ENCODE results near the gene ARHGAP1. TPM values are rescaled to one million over a fixed set of nuclear protein-coding genes. Genes with fewer than 3 reads are reported as not detected.

ARHGAP1 gene
- polyA plus RNA-seq, 1 donor from 2014 or later, result 9.3 TPM

DNA sequence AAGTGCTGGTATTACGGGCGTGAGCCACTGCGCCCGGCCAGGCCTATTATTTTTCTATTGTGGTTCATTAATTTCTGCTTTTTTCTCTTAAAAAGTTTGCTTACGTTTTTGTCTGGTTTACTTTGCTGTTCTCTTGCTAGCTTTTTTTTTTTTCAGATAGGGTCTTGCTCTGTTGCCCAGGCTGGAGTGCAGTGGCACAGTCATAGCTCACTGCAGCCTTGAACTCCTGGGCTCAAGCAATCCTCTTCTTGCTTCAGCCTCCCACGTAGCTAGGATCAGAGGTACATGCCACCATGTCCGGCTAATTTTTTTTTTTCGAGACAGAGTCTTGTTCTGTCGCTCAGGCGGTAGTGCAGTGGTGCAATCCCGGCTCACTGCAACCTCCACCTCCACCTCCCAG lies 37.3 kb upstream of the ARHGAP1 start:
- Histone ChIP-seq H3K27me3 (ENCODE audit: insufficient read depth, low read depth, low read length) (no peaks in the 10 kb centered on the region), H3K9ac (ENCODE audit: low read length) (no peak overlapping the region), H3K79me2 (replicated peaks; ENCODE audit: insufficient read depth, low read length) (no peaks in the 10 kb centered on the region), H3K9me3 (ENCODE audit: low read length) (no peaks in the 10 kb centered on the region), H2AFZ (ENCODE audit: low read depth, low read length) (no peak overlapping the region), H3K4me2 (ENCODE audit: low read length) (no peak overlapping the region), H3K9me2 (ENCODE audit: insufficient read depth, low read length) (no peaks in the 10 kb centered on the region), H3F3A (ENCODE audit: insufficient read depth, low read length, poor library complexity, severe bottlenecking) (no peaks in the 10 kb centered on the region), H3K27ac (ENCODE audit: low read length) (no peak overlapping the region), H3K4me3 (ENCODE audit: low read length) (no peak overlapping the region), H4K20me1 (ENCODE audit: insufficient read depth) (no peaks in the 10 kb centered on the region), H3K36me3 (ENCODE audit: insufficient read depth, low read length) (no peaks in the 10 kb centered on the region)
- TF ChIP-seq EP300 (conservative IDR thresholded peaks at IDR 0.05; ENCODE audit: poor library complexity, severe bottlenecking) (no peak), TAF1 (IDR thresholded peaks at IDR 0.05; ENCODE audit: low read depth) (no peak), CTCF (IDR thresholded peaks at IDR 0.05; ENCODE audit: poor library complexity, severe bottlenecking) (no peak), SMC3 (conservative IDR thresholded peaks at IDR 0.05; ENCODE audit: poor library complexity) (no peak), EZH2 (IDR thresholded peaks at IDR 0.05; ENCODE audit: borderline replicate concordance, insufficient read depth, low read length, poor library complexity, severe bottlenecking) (no peak), POLR2AphosphoS5 (IDR thresholded peaks at IDR 0.05) (no peak), RAD21 (conservative IDR thresholded peaks at IDR 0.05) (no peak), MXI1 (conservative IDR thresholded peaks at IDR 0.05; ENCODE audit: poor library complexity, severe bottlenecking) (no peak)
- TF ChIP-seq, protein P1, sequence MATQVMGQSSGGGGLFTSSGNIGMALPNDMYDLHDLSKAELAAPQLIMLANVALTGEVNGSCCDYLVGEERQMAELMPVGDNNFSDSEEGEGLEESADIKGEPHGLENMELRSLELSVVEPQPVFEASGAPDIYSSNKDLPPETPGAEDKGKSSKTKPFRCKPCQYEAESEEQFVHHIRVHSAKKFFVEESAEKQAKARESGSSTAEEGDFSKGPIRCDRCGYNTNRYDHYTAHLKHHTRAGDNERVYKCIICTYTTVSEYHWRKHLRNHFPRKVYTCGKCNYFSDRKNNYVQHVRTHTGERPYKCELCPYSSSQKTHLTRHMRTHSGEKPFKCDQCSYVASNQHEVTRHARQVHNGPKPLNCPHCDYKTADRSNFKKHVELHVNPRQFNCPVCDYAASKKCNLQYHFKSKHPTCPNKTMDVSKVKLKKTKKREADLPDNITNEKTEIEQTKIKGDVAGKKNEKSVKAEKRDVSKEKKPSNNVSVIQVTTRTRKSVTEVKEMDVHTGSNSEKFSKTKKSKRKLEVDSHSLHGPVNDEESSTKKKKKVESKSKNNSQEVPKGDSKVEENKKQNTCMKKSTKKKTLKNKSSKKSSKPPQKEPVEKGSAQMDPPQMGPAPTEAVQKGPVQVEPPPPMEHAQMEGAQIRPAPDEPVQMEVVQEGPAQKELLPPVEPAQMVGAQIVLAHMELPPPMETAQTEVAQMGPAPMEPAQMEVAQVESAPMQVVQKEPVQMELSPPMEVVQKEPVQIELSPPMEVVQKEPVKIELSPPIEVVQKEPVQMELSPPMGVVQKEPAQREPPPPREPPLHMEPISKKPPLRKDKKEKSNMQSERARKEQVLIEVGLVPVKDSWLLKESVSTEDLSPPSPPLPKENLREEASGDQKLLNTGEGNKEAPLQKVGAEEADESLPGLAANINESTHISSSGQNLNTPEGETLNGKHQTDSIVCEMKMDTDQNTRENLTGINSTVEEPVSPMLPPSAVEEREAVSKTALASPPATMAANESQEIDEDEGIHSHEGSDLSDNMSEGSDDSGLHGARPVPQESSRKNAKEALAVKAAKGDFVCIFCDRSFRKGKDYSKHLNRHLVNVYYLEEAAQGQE (IDR thresholded peaks at IDR 0.05; ENCODE audit: borderline replicate concordance), result no peak

- TF ChIP-seq CTCF (IDR thresholded peaks at IDR 0.05; ENCODE audit: poor library complexity, severe bottlenecking) (no peak), TAF1 (IDR thresholded peaks at IDR 0.05; ENCODE audit: low read depth) (no peak), POLR2AphosphoS5 (IDR thresholded peaks at IDR 0.05) (no peak), MXI1 (conservative IDR thresholded peaks at IDR 0.05; ENCODE audit: poor library complexity, severe bottlenecking) (no peak), SMC3 (conservative IDR thresholded peaks at IDR 0.05; ENCODE audit: poor library complexity) (no peak), RAD21 (conservative IDR thresholded peaks at IDR 0.05) (no peak), EP300 (conservative IDR thresholded peaks at IDR 0.05; ENCODE audit: poor library complexity, severe bottlenecking) (no peak), EZH2 (IDR thresholded peaks at IDR 0.05; ENCODE audit: borderline replicate concordance, insufficient read depth, low read length, poor library complexity, severe bottlenecking) (no peak)
- TF ChIP-seq, protein P1 (IDR thresholded peaks at IDR 0.05; ENCODE audit: borderline replicate concordance), result no peak
- H3K9ac ChIP-seq (ENCODE audit: low read length), result no peak overlapping the region
- H3K9me2 ChIP-seq (ENCODE audit: insufficient read depth, low read length), result no peaks in the 10 kb centered on the region
- no peaks in the 10 kb centered on the region for H3K79me2 ChIP-seq (replicated peaks; ENCODE audit: insufficient read depth, low read length)
- H4K20me1 ChIP-seq (ENCODE audit: insufficient read depth), result no peaks in the 10 kb centered on the region
- H3K9me3 ChIP-seq (ENCODE audit: low read length), result no peaks in the 10 kb centered on the region
- H3K4me3 ChIP-seq (ENCODE audit: low read length), result no peak overlapping the region
- no peaks in the 10 kb centered on the region for H3F3A ChIP-seq (ENCODE audit: insufficient read depth, low read length, poor library complexity, severe bottlenecking)
- H3K27me3 ChIP-seq (ENCODE audit: insufficient read depth, low read depth, low read length), result no peaks in the 10 kb centered on the region
- H3K27ac ChIP-seq (ENCODE audit: low read length), result no peak overlapping the region
- no peak overlapping the region for H3K4me2 ChIP-seq (ENCODE audit: low read length)
- H2AFZ ChIP-seq (ENCODE audit: low read depth, low read length), result no peak overlapping the region
- no peaks in the 10 kb centered on the region for H3K36me3 ChIP-seq (ENCODE audit: insufficient read depth, low read length)
These were observed 36.2 kb upstream of the ARHGAP1 start for GRCh38 chr11:46736615-46737014.

Data from neural cell (in vitro differentiated cells).